Measurements from ENCODE around the gene ANKDD1A. TPM values are rescaled to one million over a fixed set of nuclear protein-coding genes. Genes with fewer than 3 reads are reported as not detected.
A peak's percentile ranks its signal among the peaks of the same experiment; 100 is the strongest.

ANKDD1A gene
- total RNA-seq, 1 donor from 2014 or later, result 3.5 TPM

DNA sequence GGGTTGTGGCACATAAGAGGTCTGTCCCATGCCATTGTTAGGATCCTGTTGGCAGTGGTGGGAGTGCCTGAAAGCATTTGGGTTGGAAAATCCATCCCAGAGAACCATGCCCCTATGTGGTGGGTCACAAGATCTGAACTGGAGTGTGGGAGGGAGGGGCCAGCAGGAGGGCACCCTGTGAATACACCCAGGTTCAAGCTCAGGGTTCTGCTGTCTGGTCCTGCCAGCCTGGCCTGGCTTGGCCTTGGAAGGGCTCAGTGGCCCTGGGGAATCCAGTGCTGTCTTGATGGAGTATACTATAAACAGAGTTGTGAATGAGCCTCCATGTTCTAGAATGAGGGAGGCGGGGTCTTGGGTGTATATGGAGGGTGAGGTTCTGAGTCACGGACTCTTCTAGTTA is 11.8 kb downstream of the ANKDD1A start:
- no peak for DNase-seq (ENCODE audit: low spot score)

GRCh38 chr15:64925335-64926330 is 13.9 kb downstream of the ANKDD1A start:
- no peak for DNase-seq (ENCODE audit: low spot score)

GRCh38 chr15:64926661-64927060 is 15.0 kb downstream of the ANKDD1A start:
- DNase-seq (ENCODE audit: low spot score), result no peak

- DNase-seq (ENCODE audit: low spot score), result no peak
Measured at GRCh38 chr15:64928626-64929220, 17.0 kb downstream of the ANKDD1A start.

GRCh38 chr15:64930019-64930652 is 18.4 kb downstream of the ANKDD1A start:
- no peak for DNase-seq (ENCODE audit: low spot score)

- DNase-seq (ENCODE audit: low spot score), result no peak
Measured at GRCh38 chr15:64930778-64931371, 19.2 kb downstream of the ANKDD1A start.

GRCh38 chr15:64931381-64931780 is 19.7 kb downstream of the ANKDD1A start:
- no peak for DNase-seq (ENCODE audit: low spot score)

- DNase-seq (ENCODE audit: low spot score), result no peak
Measured at GRCh38 chr15:64934023-64934422, 22.3 kb downstream of the ANKDD1A start.

DNA sequence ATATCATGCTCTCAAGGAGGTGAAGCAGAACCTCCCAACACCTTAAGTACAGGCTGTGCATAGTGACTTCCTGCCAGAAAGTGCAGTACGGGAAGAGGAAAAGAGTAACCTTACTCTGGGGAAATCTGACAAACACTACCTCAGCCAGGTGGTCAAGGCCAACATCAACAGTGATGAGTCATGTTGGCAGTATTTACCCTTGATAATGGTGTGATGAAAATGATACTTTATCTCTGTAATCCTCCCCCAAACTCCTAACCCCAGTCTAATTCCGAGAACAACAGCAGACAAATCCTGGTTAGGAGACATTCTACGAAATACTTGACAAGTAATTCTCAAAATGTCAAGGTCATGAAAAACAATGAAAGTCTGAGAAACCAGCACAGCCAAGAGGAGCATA is 26.5 kb downstream of the ANKDD1A start:
- DNase-seq (ENCODE audit: low spot score), result peak; percentile 9

- no peak for DNase-seq (ENCODE audit: low spot score)
Measured at GRCh38 chr15:64942356-64942755, 30.7 kb downstream of the ANKDD1A start.

- DNase-seq (ENCODE audit: low spot score), result no peak
Measured at GRCh38 chr15:64943512-64944225, 32.0 kb downstream of the ANKDD1A start.

GRCh38 chr15:64944961-64945360 is 33.3 kb downstream of the ANKDD1A start:
- no peak for DNase-seq (ENCODE audit: low spot score)

DNA sequence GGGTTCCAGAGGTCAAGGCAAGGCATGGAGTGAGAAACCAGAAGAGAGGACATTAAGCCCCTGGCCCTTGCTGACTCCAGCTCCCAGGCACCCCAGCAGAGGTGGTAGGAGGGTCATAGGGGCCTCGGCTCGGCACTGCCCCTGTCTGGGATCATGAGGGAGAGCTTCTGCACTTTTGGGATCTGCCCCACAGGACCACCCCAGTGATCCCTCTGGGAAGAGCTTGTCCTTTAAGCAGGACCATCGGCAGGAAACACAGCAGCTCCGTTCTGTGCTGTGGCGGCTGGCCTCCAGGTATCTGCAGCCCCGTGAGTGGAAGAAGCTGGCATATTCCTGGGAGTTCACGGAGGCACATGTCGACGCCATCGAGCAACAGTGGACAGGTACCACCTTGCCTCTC is 35.5 kb downstream of the ANKDD1A start:
- no peak for DNase-seq (ENCODE audit: low spot score)

DNA sequence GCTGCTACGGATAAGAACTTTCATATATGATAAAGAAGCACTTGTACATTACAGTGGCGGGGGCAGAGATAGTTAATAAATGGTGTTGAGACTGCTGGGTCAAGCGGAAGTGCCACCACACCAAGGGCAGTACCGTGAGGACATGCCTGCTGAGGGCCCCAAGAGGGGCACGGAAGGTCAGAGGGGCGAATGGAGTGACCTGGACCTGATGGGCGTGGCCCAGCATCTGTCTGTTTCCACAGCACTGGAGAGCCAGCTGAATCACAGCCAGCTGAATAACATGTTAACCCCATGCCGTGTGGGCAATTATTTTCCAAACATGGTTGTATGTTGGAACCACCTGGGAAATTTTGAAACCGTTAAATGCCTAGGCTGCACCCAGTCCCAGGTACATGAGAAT is 37.2 kb downstream of the ANKDD1A start:
- no peak for DNase-seq (ENCODE audit: low spot score)

GRCh38 chr15:64949383-64950186 is 37.9 kb downstream of the ANKDD1A start:
- DNase-seq (ENCODE audit: low spot score), result no peak

- DNase-seq (ENCODE audit: low spot score), result no peak
Measured at GRCh38 chr15:64950888-64951287, 39.2 kb downstream of the ANKDD1A start.

DNA sequence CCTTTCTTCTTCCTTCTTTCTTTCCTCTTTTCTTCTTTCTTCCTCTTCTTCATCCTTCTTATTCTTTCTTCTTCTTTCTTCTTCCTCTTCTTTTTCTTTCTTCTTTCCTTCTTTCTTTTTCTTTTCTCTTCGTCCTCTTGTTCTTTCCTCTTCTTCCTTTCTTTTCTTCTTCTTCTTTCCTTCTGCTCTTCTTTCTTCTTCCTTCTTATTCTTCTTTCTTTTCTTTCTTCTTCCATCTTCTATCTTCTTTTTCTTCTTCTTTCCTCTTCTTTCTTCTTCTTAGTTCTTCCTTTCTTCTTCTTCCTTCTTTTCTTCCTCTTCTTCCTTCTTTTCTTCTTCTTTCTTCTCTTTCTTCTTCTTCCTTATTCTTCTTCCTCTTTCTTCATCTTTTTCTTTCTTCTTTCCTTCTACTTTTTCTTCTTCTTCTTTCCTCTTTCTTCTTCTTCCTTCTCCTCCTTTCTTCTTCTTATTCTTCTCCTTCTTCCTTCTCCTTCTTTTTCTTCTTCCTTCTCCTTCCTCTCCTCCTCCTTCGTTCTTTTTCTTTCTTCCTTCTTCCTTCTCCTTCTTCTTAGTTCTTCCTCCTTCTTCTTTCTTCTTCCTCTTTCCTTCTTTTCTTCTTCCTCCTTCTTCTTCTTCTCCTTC is 40.2 kb downstream of the ANKDD1A start:
- no peak for DNase-seq (ENCODE audit: low spot score)

GRCh38 chr15:64954395-64954794 is 42.7 kb downstream of the ANKDD1A start:
- DNase-seq (ENCODE audit: low spot score), result no peak

- DNase-seq (ENCODE audit: low spot score), result no peak
Measured at GRCh38 chr15:64959128-64959527, 47.4 kb downstream of the ANKDD1A start.

GRCh38 chr15:64960153-64960552 is 48.5 kb downstream of the ANKDD1A start:
- DNase-seq (ENCODE audit: low spot score), result no peak

Data from mucosa of gallbladder (tissue), 1 donor.